GM12878 (cell line): Measurements from ENCODE around the gene HECTD4. TPM values are rescaled to one million over a fixed set of nuclear protein-coding genes. Genes with fewer than 3 reads are reported as not detected.

ENCODE experiments used
- ATAC-seq: fragments of 200-7000 bp; cut with Tn5 transposase; 3 replicates; pipeline ENCODE4 v1.9.1; 2020; ENCODE audit warnings: mild to moderate bottlenecking, moderate library complexity
- BruUV-seq: library from RNA; stranded (reverse); fragments of 400-500 nt; replicated peaks from 2 replicates; lab custom pipeline; 2021; lab: Mats Ljungman, UMichigan
- CTCF ChIA-PET: fragments of 300-600 bp; sonication (Branson Sonifier 250); formaldehyde crosslinking; extraction: SDS; loops from one replicate; lab custom pipeline; 2021; ENCODE audit warnings: inconsistent platforms; lab: Yijun Ruan, JAX
- POLR2A ChIA-PET: fragments of 350-600 bp; formaldehyde crosslinking; extraction: SDS; loops from one replicate; lab custom pipeline; 2021; ENCODE audit warnings: inconsistent platforms; lab: Charles Lee
- RAD21 ChIA-PET: fragments of 300-600 bp; sonication (Branson Sonifier 250); formaldehyde crosslinking; loops from one replicate; lab custom pipeline; 2023; ENCODE audit warnings: antibody characterized with exemption; ENCODE audit not compliant: unreplicated experiment; lab: Charles Lee
- SMC1A ChIA-PET: fragments of 300-600 bp; sonication (Branson Sonifier 250); formaldehyde crosslinking; loops from one replicate; lab custom pipeline; 2023; ENCODE audit not compliant: unreplicated experiment, uncharacterized antibody; lab: Charles Lee
- DNase-seq: peaks from one replicate; pipeline ENCODE4 v3.0.0-alpha.2; 2011; ENCODE audit warnings: low read depth, low spot score
- FAIRE-seq: peaks from 3 replicates; lab custom pipeline; 2011; peaks lifted over from hg19 to GRCh38; lab: Jason Lieb, UNC
- H2AFZ ChIP-seq: 2 replicates; pipeline ENCODE4 v1.6.0; 2011; ENCODE audit warnings: low read depth, low read length, control low read depth; ENCODE audit not compliant: control insufficient read depth
- H3K27ac ChIP-seq: 2 replicates; pipeline ENCODE4 v1.5.1; 2011; ENCODE audit warnings: control low read depth; ENCODE audit not compliant: control insufficient read depth, insufficient read depth
- H3K27me3 ChIP-seq, 2 experiments: replicated peaks in 1 of 2; 2 replicates each; pipeline versions ENCODE4 v1.6.0 to v1.6.1; 2011; ENCODE audit warnings: low read length in 1 of 2; ENCODE audit not compliant: control insufficient read depth in 2 of 2, insufficient read depth in 2 of 2
- H3K36me3 ChIP-seq, 2 experiments: 2 replicates each; pipeline ENCODE4 v1.5.1; 2011; ENCODE audit warnings: low read length in 1 of 2; ENCODE audit not compliant: control insufficient read depth in 2 of 2, insufficient read depth in 2 of 2
- H3K4me1 ChIP-seq: 2 replicates; pipeline ENCODE4 v1.6.1; 2011; ENCODE audit warnings: mild to moderate bottlenecking, low read length, moderate library complexity, mixed read lengths; ENCODE audit not compliant: control insufficient read depth, insufficient read depth
- H3K4me2 ChIP-seq: 2 replicates; pipeline ENCODE4 v1.6.0; 2011; ENCODE audit warnings: control low read depth; ENCODE audit not compliant: control insufficient read depth, insufficient read depth
- H3K4me3 ChIP-seq: fragments of 200-600 bp; sonication (generic); 2 replicates; pipeline ENCODE4 v1.5.1; 2016
- H3K79me2 ChIP-seq: 2 replicates; pipeline ENCODE4 v1.6.0; 2011; ENCODE audit warnings: low read length; ENCODE audit not compliant: control insufficient read depth, insufficient read depth
- H3K9ac ChIP-seq: 2 replicates; pipeline ENCODE4 v1.8.0; 2011; ENCODE audit warnings: low read length, control low read depth, mixed read lengths; ENCODE audit not compliant: control insufficient read depth, insufficient read depth
- H3K9me3 ChIP-seq: replicated peaks from 3 replicates; pipeline ENCODE4 v1.5.1; 2011; ENCODE audit warnings: mild to moderate bottlenecking, low read length; ENCODE audit not compliant: control insufficient read depth, insufficient read depth
- H4K20me1 ChIP-seq: 2 replicates; pipeline ENCODE4 v1.6.0; 2011; ENCODE audit not compliant: control insufficient read depth, insufficient read depth
- BACH1 ChIP-seq: fragments of 450-650 bp; IDR thresholded peaks from 2 replicates; pipeline ENCODE4 v1.6.1; 2017; ENCODE audit warnings: mild to moderate bottlenecking, borderline replicate concordance
- BRCA1 ChIP-seq: IDR thresholded peaks from 2 replicates; pipeline ENCODE4 v1.6.1; 2011; ENCODE audit warnings: low read depth, low read length, improper control_type of control experiment
- CUX1 ChIP-seq: IDR thresholded peaks from 2 replicates; pipeline ENCODE4 v1.6.1; 2012; ENCODE audit warnings: improper control_type of control experiment, low read depth, low read length; ENCODE audit not compliant: insufficient replicate concordance
- EED ChIP-seq: sonication (generic); IDR thresholded peaks from 2 replicates; pipeline ENCODE4 v1.6.1; 2016; ENCODE audit warnings: antibody characterized with exemption, low read depth
- LARP7 ChIP-seq: fragments of 450-650 bp; IDR thresholded peaks from 2 replicates; pipeline ENCODE4 v1.6.1; 2017; ENCODE audit warnings: mild to moderate bottlenecking
- RFX5 ChIP-seq: IDR thresholded peaks from 2 replicates; pipeline ENCODE4 v1.6.1; 2011; ENCODE audit warnings: low read depth, low read length, improper control_type of control experiment
- SUZ12 ChIP-seq: fragments of 200-600 bp; sonication (generic); IDR thresholded peaks from one replicate; pipeline ENCODE4 v1.6.1; 2018; ENCODE audit warnings: antibody characterized with exemption, mild to moderate bottlenecking; ENCODE audit not compliant: unreplicated experiment
- TAF1 ChIP-seq: IDR thresholded peaks from 2 replicates; pipeline ENCODE4 v1.6.1; 2011; ENCODE audit warnings: mild to moderate bottlenecking, low read depth, low read length, borderline replicate concordance
- WGBS: methylation state at CpG from one replicate; pipeline ENCODE4 v1.1.6; 2016; ENCODE audit warnings: low lambda C conversion rate; ENCODE audit not compliant: insufficient replicate concordance, insufficient coverage; ENCODE audit errors: missing lambda C conversion rate; 5-methylcytosine and 5-hydroxymethylcytosine counted together
- in situ Hi-C: fragments of 300-500 bp; cut with MboI; formaldehyde crosslinking; loops from 9 replicates; pipeline ENCODE4 v1.14.3; 2018; ENCODE audit warnings: mixed read lengths
- intact Hi-C: fragments of 100-400 bp; cut with micrococcal nuclease; formaldehyde crosslinking; loops from one replicate; pipeline ENCODE4 v1.14.2; 2022; ENCODE audit not compliant: unreplicated experiment
- polyA plus RNA-seq, 11 experiments: library from polyadenylated mRNA; depleted of rRNA in 4 of 11; unstranded in 6 of 11; stranded (reverse) in 5 of 11; fragments of >200 nt; fragmentation: Nextera tagmentation in 4 of 11; fragmentation: Illumina TruSeq in 1 of 11; extraction: Ambion mirVana in 4 of 11; extraction: Trizol in 1 of 11; gene quantifications; 1 replicate in 1 of 11; 2 replicates in 10 of 11; pipeline versions ENCODE4 v1.2.1 to v1.2.3, GENCODE V29; 2011 to 2016; ENCODE audit warnings: inconsistent platforms in 2 of 11, missing spikeins in 2 of 11, low read depth in 1 of 11
- total RNA-seq, 4 experiments: library from RNA; depleted of rRNA in 3 of 4; stranded (reverse); fragments of >200 nt in 3 of 4; fragmentation: Illumina TruSeq in 1 of 4; extraction: Trizol in 1 of 4; gene quantifications; 2 replicates each; pipeline versions ENCODE4 v1.2.1 to v1.2.3, GENCODE V29; 2013 to 2021
- TF ChIP-seq, protein P1 (sequence below): fragments of 450-650 bp; formaldehyde crosslinking; IDR thresholded peaks from 2 replicates; pipeline ENCODE4 v1.4.0; 2022; ENCODE audit warnings: mild to moderate bottlenecking, moderate library complexity

The HECTD4 gene
- total and polyA plus RNA-seq, 10 of the 15 experiments (the other 5 are each of a cell fraction or from before 2014, with no cell fraction given): 5.8 to 43.9 (median 17.9) TPM

GRCh38 chr12:112413855-112414625 is 31.8 kb upstream of the HECTD4 start:
- ATAC-seq (no peak), DNase-seq (no peak), FAIRE-seq (no peak)
- Histone ChIP-seq H3K4me3 (no peak overlapping the region), H3K4me2 (no peak overlapping the region), H3K9ac (no peak overlapping the region), H2AFZ (no peak overlapping the region), H3K27ac (no peak overlapping the region), H3K27me3 (no peaks in the 10 kb centered on the region), H4K20me1 (no peaks in the 10 kb centered on the region), H3K36me3 (no peaks in the 10 kb centered on the region), H3K4me1 (no peaks in the 10 kb centered on the region), H3K9me3 (no peaks in the 10 kb centered on the region), H3K79me2 (peaks cover 12% of the 10 kb centered on the region)
- TF ChIP-seq TAF1 (no peak), SUZ12 (no peak), CUX1 (no peak), EED (no peak), BACH1 (no peak), BRCA1 (no peak), LARP7 (no peak), RFX5 (no peak)
- TF ChIP-seq, protein P1, sequence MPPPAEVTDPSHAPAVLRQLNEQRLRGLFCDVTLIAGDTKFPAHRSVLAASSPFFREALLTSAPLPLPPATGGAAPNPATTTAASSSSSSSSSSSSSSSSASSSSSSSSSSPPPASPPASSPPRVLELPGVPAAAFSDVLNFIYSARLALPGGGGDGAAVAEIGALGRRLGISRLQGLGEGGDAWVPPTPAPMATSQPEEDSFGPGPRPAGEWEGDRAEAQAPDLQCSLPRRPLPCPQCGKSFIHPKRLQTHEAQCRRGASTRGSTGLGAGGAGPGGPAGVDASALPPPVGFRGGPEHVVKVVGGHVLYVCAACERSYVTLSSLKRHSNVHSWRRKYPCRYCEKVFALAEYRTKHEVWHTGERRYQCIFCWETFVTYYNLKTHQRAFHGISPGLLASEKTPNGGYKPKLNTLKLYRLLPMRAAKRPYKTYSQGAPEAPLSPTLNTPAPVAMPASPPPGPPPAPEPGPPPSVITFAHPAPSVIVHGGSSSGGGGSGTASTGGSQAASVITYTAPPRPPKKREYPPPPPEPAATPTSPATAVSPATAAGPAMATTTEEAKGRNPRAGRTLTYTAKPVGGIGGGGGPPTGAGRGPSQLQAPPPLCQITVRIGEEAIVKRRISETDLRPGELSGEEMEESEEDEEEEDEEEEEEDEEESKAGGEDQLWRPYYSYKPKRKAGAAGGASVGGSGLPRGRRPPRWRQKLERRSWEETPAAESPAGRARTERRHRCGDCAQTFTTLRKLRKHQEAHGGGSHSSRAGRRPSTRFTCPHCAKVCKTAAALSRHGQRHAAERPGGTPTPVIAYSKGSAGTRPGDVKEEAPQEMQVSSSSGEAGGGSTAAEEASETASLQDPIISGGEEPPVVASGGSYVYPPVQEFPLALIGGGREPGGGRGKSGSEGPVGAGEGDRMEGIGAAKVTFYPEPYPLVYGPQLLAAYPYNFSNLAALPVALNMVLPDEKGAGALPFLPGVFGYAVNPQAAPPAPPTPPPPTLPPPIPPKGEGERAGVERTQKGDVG: no peak
- POLR2A ChIA-PET: interaction anchor here (0.6 to 0.7 kb wide), 2 partner anchors 36 to 573 kb away, joined by 3 to 4 read pairs; no protein-coding TSS in a partner anchor
- no TSS peak for BruUV-seq
- WGBS: 19% methylated on average over 2 of the region's 2 CpGs
- RAD21 ChIA-PET: no interaction called here
- intact Hi-C loops: no loop called here
- in situ Hi-C loops: no loop called here
- SMC1A ChIA-PET: interaction anchor here (1.3 kb wide), 1 partner anchor 216 kb away, joined by 4 read pairs; no protein-coding TSS in a partner anchor
- CTCF ChIA-PET: interaction anchor here (0.6 to 1.1 kb wide), 3 partner anchors 26 to 818 kb away, joined by 3 read pairs; no protein-coding TSS in a partner anchor
